OCI-LY3 (cell line): Measurements from ENCODE around the gene ATOH8.

Experiments
- H2AFZ ChIP-seq: fragments of 200-600, 300-600 bp; shearing (Covaris generic); 2 replicates; pipeline ENCODE4 v1.6.0; 2014; ENCODE audit warnings: antibody characterized with exemption, low read depth, low read length
- H3K27ac ChIP-seq: fragments of 200-600, 300-600 bp; sonication (generic); 2 replicates; pipeline ENCODE4 v1.5.1; 2014; ENCODE audit warnings: mild to moderate bottlenecking, low read length, moderate library complexity, mixed read lengths
- H3K27me3 ChIP-seq: fragments of 200-600, 300-600 bp; sonication (generic); 2 replicates; pipeline ENCODE4 v1.6.1; 2014; ENCODE audit warnings: low read depth, low read length, mixed read lengths
- H3K36me3 ChIP-seq: fragments of 200-600, 300-600 bp; sonication (generic); replicated peaks from 2 replicates; pipeline ENCODE3; 2014; ENCODE audit warnings: low read depth, low read length, mixed read lengths
- H3K4me1 ChIP-seq: fragments of 300-600, 200-600 bp; sonication (generic); 2 replicates; pipeline ENCODE4 v1.6.1; 2014; ENCODE audit warnings: low read length, mixed read lengths
- H3K4me2 ChIP-seq: fragments of 200-600, 300-600 bp; sonication (generic); 2 replicates; pipeline ENCODE4 v1.6.1; 2014; ENCODE audit warnings: low read length, mixed read lengths
- H3K4me3 ChIP-seq: fragments of 300-600, 200-600 bp; sonication (generic); 2 replicates; pipeline ENCODE4 v1.5.1; 2014; ENCODE audit warnings: antibody characterized with exemption, mild to moderate bottlenecking, low read length, moderate library complexity
- H3K79me2 ChIP-seq: fragments of 300-600, 200-600 bp; shearing (Covaris generic); 2 replicates; pipeline ENCODE4 v1.6.1; 2014; ENCODE audit warnings: mild to moderate bottlenecking, low read length, mixed read lengths
- H3K9ac ChIP-seq: fragments of 300-600, 200-600 bp; shearing (Covaris generic); 2 replicates; pipeline ENCODE4 v1.6.0; 2014; ENCODE audit warnings: mild to moderate bottlenecking, low read length, moderate library complexity
- H3K9me3 ChIP-seq: fragments of 200-600, 300-600 bp; shearing (Covaris generic); 2 replicates; pipeline ENCODE4 v1.6.1; 2014; ENCODE audit warnings: low read length, mixed read lengths; ENCODE audit not compliant: insufficient read depth
- H4K20me1 ChIP-seq: fragments of 200-600, 300-600 bp; sonication (generic); 2 replicates; pipeline ENCODE4 v1.6.1; 2016; ENCODE audit warnings: low read length, mixed read lengths; ENCODE audit not compliant: insufficient read depth
- EZH2phosphoT487 ChIP-seq: fragments of 200-600 bp; shearing (Covaris generic); IDR thresholded peaks from 2 replicates; pipeline ENCODE4 v1.6.1; 2018; ENCODE audit warnings: antibody characterized with exemption, mixed run types, low read depth
- TF ChIP-seq, protein P1 (sequence below): fragments of 200-600, 300-600 bp; sonication (generic); IDR thresholded peaks from 2 replicates; pipeline ENCODE4 v1.5.1; 2014; ENCODE audit warnings: antibody characterized with exemption, low read length, low read depth

Gene ATOH8

DNA sequence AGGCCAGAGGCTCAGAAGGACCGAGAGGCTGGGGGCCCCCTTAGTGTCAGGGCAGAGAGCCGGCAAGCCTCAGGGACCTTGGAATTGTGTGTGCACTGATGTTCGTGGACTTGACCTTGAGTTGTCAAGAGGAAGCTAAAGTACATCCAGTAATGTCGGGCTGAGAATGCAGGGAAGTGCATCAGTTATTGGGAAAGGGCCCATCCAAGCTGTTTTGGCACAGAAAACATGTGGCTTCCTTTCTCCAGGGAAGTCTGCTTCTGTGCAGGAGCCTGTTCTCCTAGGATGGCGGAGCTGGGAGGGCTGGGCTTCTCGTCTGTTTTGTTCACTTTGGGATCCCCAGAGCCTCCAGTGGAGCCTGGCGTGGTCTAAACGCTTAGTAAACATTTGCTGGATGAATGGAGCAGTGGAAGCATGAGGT lies 23.7 kb downstream of the ATOH8 start:
- Histone ChIP-seq H2AFZ (no peak overlapping the region), H3K4me2 (no peak overlapping the region), H3K79me2 (no peaks in the 10 kb centered on the region), H3K36me3 (no peaks in the 10 kb centered on the region), H3K9me3 (no peaks in the 10 kb centered on the region), H3K9ac (no peak overlapping the region), H4K20me1 (no peaks in the 10 kb centered on the region), H3K27me3 (peaks cover 6% of the 10 kb centered on the region; the same call in 1 of the 2 replicates), H3K27ac (no peak overlapping the region), H3K4me1 (no peaks in the 10 kb centered on the region), H3K4me3 (no peak overlapping the region)
- TF ChIP-seq EZH2phosphoT487 = no peak
- TF ChIP-seq, protein P1, sequence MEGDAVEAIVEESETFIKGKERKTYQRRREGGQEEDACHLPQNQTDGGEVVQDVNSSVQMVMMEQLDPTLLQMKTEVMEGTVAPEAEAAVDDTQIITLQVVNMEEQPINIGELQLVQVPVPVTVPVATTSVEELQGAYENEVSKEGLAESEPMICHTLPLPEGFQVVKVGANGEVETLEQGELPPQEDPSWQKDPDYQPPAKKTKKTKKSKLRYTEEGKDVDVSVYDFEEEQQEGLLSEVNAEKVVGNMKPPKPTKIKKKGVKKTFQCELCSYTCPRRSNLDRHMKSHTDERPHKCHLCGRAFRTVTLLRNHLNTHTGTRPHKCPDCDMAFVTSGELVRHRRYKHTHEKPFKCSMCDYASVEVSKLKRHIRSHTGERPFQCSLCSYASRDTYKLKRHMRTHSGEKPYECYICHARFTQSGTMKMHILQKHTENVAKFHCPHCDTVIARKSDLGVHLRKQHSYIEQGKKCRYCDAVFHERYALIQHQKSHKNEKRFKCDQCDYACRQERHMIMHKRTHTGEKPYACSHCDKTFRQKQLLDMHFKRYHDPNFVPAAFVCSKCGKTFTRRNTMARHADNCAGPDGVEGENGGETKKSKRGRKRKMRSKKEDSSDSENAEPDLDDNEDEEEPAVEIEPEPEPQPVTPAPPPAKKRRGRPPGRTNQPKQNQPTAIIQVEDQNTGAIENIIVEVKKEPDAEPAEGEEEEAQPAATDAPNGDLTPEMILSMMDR = no peak

DNA sequence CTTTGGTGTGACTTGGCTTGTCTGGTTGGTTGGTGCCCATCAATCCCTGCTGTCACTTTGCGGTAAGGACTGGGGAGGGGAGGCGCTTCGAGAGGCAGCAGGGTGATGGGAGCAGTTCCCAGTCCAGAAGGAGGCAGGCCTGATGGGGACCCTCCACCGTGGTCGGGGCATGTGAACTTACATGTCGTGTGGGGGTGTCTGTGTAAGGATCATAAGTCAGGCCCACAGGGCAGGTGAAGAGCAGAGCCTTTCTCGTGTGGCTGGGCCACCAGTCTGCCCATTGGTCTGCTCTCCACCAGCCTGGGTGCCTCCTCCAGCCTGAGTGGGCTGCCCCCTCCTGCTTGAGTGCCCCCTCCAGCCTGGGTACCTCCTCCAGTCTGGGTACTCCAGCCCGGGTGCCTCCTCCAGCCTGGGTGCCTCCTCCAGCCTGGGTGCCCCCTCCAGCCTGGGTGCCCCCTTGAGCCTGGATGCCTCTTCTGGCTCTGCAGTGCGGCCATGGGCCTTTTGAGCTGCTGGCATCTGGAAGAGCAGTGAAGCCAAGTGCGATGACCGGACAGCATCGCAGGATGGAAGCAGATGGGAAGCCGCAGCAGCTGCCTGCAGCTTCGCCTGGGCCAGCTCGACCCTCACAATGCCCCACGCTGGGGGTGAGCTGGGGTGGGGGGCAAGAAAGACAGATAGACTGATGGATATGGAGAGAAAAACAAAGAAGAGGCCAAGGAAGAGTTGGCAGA lies 25.0 kb downstream of the ATOH8 start:
- Histone ChIP-seq H3K4me2 (no peak overlapping the region), H3K4me3 (no peak overlapping the region), H3K79me2 (no peaks in the 10 kb centered on the region), H2AFZ (no peak overlapping the region), H3K9ac (no peak overlapping the region), H3K27me3 (0 out of 2 replicates have a peak, but pooled peaks cover 2% of the 10 kb centered on the region), H3K4me1 (no peaks in the 10 kb centered on the region), H3K27ac (no peak overlapping the region), H4K20me1 (no peaks in the 10 kb centered on the region), H3K9me3 (no peaks in the 10 kb centered on the region), H3K36me3 (no peaks in the 10 kb centered on the region)
- TF ChIP-seq, protein P1 = no peak
- no peak for TF ChIP-seq EZH2phosphoT487

DNA sequence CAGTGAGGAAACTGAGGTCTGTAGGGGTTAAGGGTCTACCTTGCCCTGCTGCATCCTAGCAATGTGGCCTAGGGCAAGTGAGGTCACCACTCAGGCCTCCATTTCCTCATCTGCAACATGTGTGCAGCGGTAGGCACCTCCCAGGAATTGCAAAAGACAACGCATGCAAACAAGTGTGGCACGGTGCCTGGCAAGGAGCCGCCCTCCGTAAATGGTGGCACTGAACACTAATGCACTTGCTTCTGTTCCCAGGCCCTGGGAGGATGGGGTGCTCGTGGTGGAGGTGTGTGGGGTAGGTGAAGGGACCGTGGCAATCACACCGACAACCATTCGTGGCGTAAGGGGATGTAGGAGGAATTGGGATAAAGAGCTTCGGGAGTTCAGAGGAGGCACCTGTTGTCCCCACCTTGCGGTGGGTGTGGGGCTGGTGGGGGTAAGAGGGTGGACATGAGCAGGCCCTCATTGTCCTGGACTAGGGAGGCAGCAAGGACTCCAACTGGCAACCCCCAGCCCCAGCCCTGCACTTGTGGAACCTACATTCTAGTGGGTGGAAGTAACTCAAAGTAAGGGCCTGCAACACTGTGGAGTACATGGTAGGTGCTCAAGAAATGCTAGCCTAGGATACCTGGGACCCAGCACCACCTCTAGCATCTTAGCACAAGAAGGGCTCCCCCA lies 26.0 kb downstream of the ATOH8 start:
- Histone ChIP-seq H3K79me2 (no peaks in the 10 kb centered on the region), H3K4me3 (no peak overlapping the region)
- TF ChIP-seq, protein P1 = no peak
- TF ChIP-seq EZH2phosphoT487 = no peak

GRCh38 chr2:85780316-85781012 lies 26.7 kb downstream of the ATOH8 start:
- TF ChIP-seq EZH2phosphoT487 = no peak
- TF ChIP-seq, protein P1 = no peak
- no peaks in the 10 kb centered on the region for H3K79me2 ChIP-seq

More for the DNA sequence above, 26.0 kb downstream of the ATOH8 start:
- no peaks in the 10 kb centered on the region for H3K9me3 ChIP-seq
- H3K27me3 ChIP-seq = 0 out of 2 replicates have a peak, but pooled peaks cover 2% of the 10 kb centered on the region
- no peaks in the 10 kb centered on the region for H3K36me3 ChIP-seq
- no peak overlapping the region for H3K27ac ChIP-seq
- H2AFZ ChIP-seq = no peak overlapping the region
- no peak overlapping the region for H3K9ac ChIP-seq
- no peaks in the 10 kb centered on the region for H4K20me1 ChIP-seq
- H3K4me1 ChIP-seq = no peaks in the 10 kb centered on the region
- no peak overlapping the region for H3K4me2 ChIP-seq

More at GRCh38 chr2:85780316-85781012, 26.7 kb downstream of the ATOH8 start:
- Histone ChIP-seq H3K36me3 (no peaks in the 10 kb centered on the region), H3K27ac (no peak overlapping the region), H3K4me1 (no peaks in the 10 kb centered on the region), H3K9me3 (no peaks in the 10 kb centered on the region), H3K27me3 (0 out of 2 replicates have a peak, but pooled peaks cover 1% of the 10 kb centered on the region), H2AFZ (no peak overlapping the region), H3K9ac (no peak overlapping the region), H3K4me3 (no peak overlapping the region), H4K20me1 (no peaks in the 10 kb centered on the region), H3K4me2 (no peak overlapping the region)
